GM21526 (cell line): Measurements from ENCODE around the gene MPEG1.

Source experiments
- ATAC-seq: cut with Tn5 transposase; IDR thresholded peaks from one replicate; pipeline ENCODE4 v1.9.1; 2021; ENCODE audit warnings: moderate library complexity; ENCODE audit not compliant: unreplicated experiment, low FRiP score

MPEG1 gene

DNA sequence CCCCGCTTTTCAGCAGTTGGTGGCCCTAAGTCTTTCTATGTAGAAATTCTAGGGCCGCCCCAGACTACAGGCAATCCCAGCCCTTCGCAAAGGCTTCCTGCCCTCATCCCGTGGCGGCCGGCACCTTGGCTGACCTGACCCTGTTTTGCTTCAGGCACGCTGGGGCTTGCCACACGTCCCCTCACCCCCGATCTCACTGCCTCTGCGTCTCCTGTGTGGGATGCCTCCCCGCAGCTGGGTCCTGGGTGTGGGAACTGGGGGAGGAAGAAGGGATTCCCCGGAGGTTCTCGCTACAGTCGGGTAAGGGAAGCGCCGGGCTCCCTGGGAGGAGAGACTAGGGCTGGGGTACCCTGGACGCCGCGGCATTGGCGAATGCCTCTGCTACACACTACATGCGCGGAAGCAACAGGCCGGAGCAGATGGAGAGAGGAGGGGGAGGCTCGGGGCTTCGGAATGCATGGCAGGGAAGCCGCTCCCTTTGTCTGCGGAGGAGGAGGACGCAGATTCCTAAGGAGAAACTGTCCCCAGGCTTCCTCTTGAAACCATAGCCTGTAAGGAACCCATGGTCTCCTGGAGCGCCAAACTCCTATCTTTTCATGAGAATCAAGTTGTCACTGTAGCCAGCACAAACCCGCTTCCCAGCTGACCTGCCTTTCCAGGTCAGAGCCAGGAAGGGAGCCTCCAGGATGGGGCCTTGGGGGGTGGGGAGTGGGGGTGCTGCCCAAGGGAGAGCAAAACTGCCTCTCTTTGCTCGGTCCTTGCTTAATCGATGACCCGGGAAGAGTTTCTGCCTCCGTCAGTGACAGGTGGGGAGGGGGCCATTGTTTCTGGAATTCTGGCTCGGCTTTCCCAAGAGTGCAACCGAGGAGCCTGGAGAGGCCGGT lies 39.4 kb downstream of the MPEG1 start:
- ATAC-seq: no peak

DNA sequence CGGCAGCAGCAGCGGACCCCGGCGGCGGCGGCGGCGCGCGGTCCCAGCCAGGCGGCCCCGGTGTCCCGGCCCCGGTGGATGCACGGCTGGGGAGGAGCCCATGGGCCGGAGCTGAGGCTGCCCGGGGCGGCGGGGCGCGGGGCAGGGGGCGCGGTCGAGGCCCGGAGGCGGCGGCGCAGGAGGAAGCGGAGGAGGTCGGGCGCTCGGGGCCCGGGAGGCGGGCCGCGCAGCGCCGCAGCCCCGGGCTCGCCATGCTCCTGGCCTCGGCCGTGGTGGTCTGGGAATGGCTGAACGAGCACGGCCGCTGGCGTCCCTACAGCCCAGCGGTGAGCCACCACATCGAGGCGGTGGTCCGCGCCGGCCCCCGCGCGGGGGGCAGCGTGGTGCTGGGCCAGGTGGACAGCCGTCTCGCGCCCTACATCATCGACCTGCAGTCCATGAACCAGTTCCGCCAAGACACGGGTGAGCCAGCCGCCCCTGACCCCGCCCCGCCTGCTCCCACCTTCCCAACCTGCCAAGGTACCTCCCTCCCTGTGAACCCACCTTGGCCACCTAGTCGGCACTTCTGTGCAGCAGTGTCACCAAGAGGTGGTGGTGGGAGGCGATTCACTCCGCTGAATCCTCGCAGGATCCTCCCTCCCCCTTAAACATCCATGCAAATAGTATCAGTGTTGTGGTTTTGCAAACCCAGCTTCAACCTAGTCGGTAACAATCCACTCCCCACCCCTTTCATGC lies 40.2 kb downstream of the MPEG1 start:
- ATAC-seq: peak; percentile 35

DNA sequence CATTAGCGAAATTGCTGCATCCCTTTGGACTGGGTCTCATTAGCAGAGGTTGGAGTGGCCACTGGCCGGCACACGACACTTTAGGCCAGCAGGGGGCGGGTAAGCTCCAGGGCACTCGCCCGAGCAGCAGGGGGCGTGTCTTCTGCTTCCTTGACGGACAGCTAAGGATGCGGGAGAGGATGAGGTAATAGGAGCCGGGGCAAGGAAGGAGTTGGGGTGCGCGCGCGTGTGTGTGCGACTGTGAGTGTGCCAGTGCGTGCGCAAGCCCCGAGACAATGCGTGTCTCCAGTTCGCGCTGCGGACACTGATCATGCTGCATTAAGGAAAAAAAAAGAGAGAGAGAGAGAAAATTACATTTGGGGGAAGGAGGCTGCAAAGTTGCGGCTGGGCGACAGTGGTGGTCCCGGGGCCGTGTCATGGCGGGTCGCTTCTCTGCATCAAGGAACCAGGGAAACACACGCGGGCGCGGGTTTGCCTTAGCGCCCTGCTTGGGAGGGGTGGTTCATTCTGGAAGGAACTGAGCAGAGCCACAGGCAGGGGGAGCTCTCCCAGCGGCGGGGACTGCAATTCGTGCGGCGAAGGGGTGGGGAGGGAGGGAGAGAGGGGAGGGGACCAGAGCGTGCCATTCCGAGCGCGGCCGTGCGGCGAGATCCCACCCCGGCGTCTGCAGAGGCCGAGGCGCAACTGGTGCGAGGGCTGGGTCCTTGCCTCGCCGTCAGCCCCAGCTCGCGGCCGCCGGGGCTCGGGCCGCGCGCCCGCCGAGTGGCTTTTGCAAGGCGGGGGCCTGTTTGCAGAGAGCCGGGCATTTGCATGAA lies 41.0 kb downstream of the MPEG1 start, which contains the start of gene DTX4:
Gene DTX4 (plus strand): TSS at position 625 of the 815 bp plus-strand sequence. CDS start 464 bp downstream, outside the sequence.
- ATAC-seq: peak; percentile 66

DNA sequence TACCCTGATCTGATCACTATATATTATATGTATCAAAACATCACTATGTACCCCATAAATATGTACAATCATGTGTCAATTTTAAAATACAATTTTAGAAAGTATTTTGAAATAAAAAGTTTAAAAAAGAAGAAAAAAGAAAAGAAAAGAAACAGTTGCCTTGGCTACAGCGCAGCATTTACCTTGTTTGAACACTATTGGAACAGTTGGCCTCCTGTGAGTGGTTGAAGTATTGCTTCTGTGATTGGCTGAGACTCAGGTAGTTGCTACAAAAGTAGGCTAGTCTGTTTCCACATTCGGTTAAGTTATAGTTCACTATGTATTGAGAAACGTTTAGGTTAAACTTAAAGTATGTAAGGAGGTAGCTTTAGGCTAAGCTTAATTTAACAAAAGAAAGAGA lies 48.7 kb downstream of the MPEG1 start:
- ATAC-seq: no peak
